Gastrocnemius medialis (tissue), 4 donors: ENCODE data around the gene DDR1.

Source experiments
- CTCF ChIP-seq, 5 experiments: fragments of 450-650 bp in 3 of 5; fragments of 200-600 bp in 2 of 5; sonication (generic) in 2 of 5; IDR thresholded peaks in 4 of 5; conservative IDR thresholded peaks in 1 of 5; 1 replicate in 4 of 5; 2 replicates in 1 of 5; pipeline ENCODE4 v1.5.1; 2016 to 2019; ENCODE audit warnings: antibody characterized with exemption in 5 of 5, mild to moderate bottlenecking in 3 of 5, moderate library complexity in 3 of 5
- POLR2A ChIP-seq, 2 donors: fragments of 450-650 bp; IDR thresholded peaks; one replicate each; pipeline ENCODE4 v1.6.1; 2017; ENCODE audit warnings: antibody characterized with exemption in 2 of 2, mild to moderate bottlenecking in 2 of 2, moderate library complexity in 2 of 2

GRCh38 chr6:30937265-30937664 is 52.9 kb downstream of the DDR1 start:
- no peak for TF ChIP-seq CTCF (IDR thresholded peaks at IDR 0.05 in 4 of 5, conservative IDR thresholded peaks at IDR 0.05 in 1 of 5)
- no peak for TF ChIP-seq POLR2A (IDR thresholded peaks at IDR 0.05)
